HepG2 (cell line): ENCODE data around the gene CAVIN2. TPM values are rescaled to one million over a fixed set of nuclear protein-coding genes. Genes with fewer than 3 reads are reported as not detected.

Experiments
- ATM ChIP-seq: fragments of 450-650 bp; IDR thresholded peaks from 2 replicates; pipeline ENCODE4 v1.7.1; 2017; ENCODE audit warnings: mild to moderate bottlenecking, borderline replicate concordance
- DMAP1 ChIP-seq: IDR thresholded peaks from 2 replicates; pipeline ENCODE4 v1.6.1; 2016
- JUNB ChIP-seq: sonication (generic); formaldehyde crosslinking; IDR thresholded peaks from 2 replicates; pipeline ENCODE4 v1.8.0; 2022; ENCODE audit warnings: missing genetic modification reagents, mild to moderate bottlenecking, borderline replicate concordance
- KAT2B ChIP-seq: fragments of 150-350 bp; IDR thresholded peaks from 2 replicates; pipeline ENCODE4 v1.6.1; 2014; ENCODE audit warnings: low read depth, low read length, borderline replicate concordance
- KLF12 ChIP-seq: sonication (generic); formaldehyde crosslinking; IDR thresholded peaks from 2 replicates; pipeline ENCODE4 v1.4.0; 2020; ENCODE audit warnings: missing genetic modification reagents, borderline replicate concordance
- MEIS2 ChIP-seq: sonication (generic); formaldehyde crosslinking; IDR thresholded peaks from 2 replicates; pipeline ENCODE4 v1.9.0; 2021; ENCODE audit warnings: mild to moderate bottlenecking, missing genetic modification reagents
- NBN ChIP-seq: fragments of 450-650 bp; conservative IDR thresholded peaks from 2 replicates; pipeline ENCODE4 v1.6.1; 2017
- RAD51 ChIP-seq: fragments of 450-650 bp; IDR thresholded peaks from 2 replicates; pipeline ENCODE4 v1.6.1; 2016; ENCODE audit warnings: borderline replicate concordance
- RARA ChIP-seq: IDR thresholded peaks from 2 replicates; pipeline ENCODE4 v1.6.1; 2016; ENCODE audit warnings: missing genetic modification reagents, missing compliant biosample characterization
- STAG1 ChIP-seq: sonication (generic); formaldehyde crosslinking; IDR thresholded peaks from 2 replicates; pipeline ENCODE4 v1.4.0; 2020; ENCODE audit warnings: missing genetic modification reagents
- TBL1XR1 ChIP-seq: fragments of 150-350 bp; IDR thresholded peaks from 2 replicates; pipeline ENCODE4 v1.6.1; 2014; ENCODE audit warnings: borderline replicate concordance, low read length; ENCODE audit not compliant: partially characterized antibody
- TEAD2 ChIP-seq: sonication (generic); formaldehyde crosslinking; IDR thresholded peaks from 2 replicates; pipeline ENCODE4 v1.9.0; 2021; ENCODE audit warnings: missing genetic modification reagents
- WIZ ChIP-seq: sonication (generic); formaldehyde crosslinking; IDR thresholded peaks from 2 replicates; pipeline ENCODE4 v1.5.1; 2020; ENCODE audit warnings: mild to moderate bottlenecking, missing genetic modification reagents
- ZNF12 ChIP-seq: sonication (generic); formaldehyde crosslinking; IDR thresholded peaks from 2 replicates; pipeline ENCODE4 v1.5.0; 2020; ENCODE audit warnings: missing genetic modification reagents
- ZNF136 ChIP-seq: sonication (generic); formaldehyde crosslinking; IDR thresholded peaks from 2 replicates; pipeline ENCODE4 v1.8.1; 2022; ENCODE audit warnings: low read depth, mild to moderate bottlenecking, moderate library complexity, missing genetic modification reagents
- ZNF225 ChIP-seq: sonication (generic); formaldehyde crosslinking; IDR thresholded peaks from 2 replicates; pipeline ENCODE4 v1.4.0; 2020; ENCODE audit warnings: mild to moderate bottlenecking, missing genetic modification reagents
- ZNF232 ChIP-seq: sonication (generic); formaldehyde crosslinking; IDR thresholded peaks from 2 replicates; pipeline ENCODE4 v1.4.0; 2020; ENCODE audit warnings: missing genetic modification reagents, borderline replicate concordance
- ZNF260 ChIP-seq: sonication (generic); formaldehyde crosslinking; IDR thresholded peaks from 2 replicates; pipeline ENCODE4 v1.4.0; 2020; ENCODE audit warnings: missing genetic modification reagents, low read depth, mild to moderate bottlenecking, borderline replicate concordance
- ZNF282 ChIP-seq: fragments of 450-650 bp; IDR thresholded peaks from 2 replicates; pipeline ENCODE4 v1.6.1; 2018; ENCODE audit not compliant: partially characterized antibody
- ZNF337 ChIP-seq: sonication (generic); formaldehyde crosslinking; IDR thresholded peaks from 2 replicates; pipeline ENCODE4 v1.5.1; 2020; ENCODE audit warnings: missing genetic modification reagents, low read depth, mild to moderate bottlenecking, borderline replicate concordance
- ZNF501 ChIP-seq: sonication (generic); formaldehyde crosslinking; IDR thresholded peaks from 2 replicates; pipeline ENCODE4 v1.5.1; 2020; ENCODE audit warnings: mild to moderate bottlenecking, moderate library complexity, missing genetic modification reagents
- ZNF607 ChIP-seq: sonication (generic); formaldehyde crosslinking; IDR thresholded peaks from 2 replicates; pipeline ENCODE4 v1.5.1; 2020; ENCODE audit warnings: missing genetic modification reagents, mild to moderate bottlenecking, borderline replicate concordance
- ZNF615 ChIP-seq: sonication (generic); formaldehyde crosslinking; IDR thresholded peaks from 2 replicates; pipeline ENCODE4 v1.5.0; 2020; ENCODE audit warnings: mild to moderate bottlenecking, missing genetic modification reagents, borderline replicate concordance
- ZNF841 ChIP-seq: sonication (generic); formaldehyde crosslinking; IDR thresholded peaks from 2 replicates; pipeline ENCODE4 v1.8.1; 2023; ENCODE audit warnings: missing genetic modification reagents, borderline replicate concordance
- polyA plus RNA-seq, 8 experiments: library from polyadenylated mRNA; depleted of rRNA in 3 of 8; stranded (reverse) in 7 of 8; unstranded in 1 of 8; fragments of >200 nt; fragmentation: Illumina TruSeq in 4 of 8; extraction: Trizol in 4 of 8; gene quantifications; 2 replicates each; pipeline versions ENCODE4 v1.2.1 to v1.2.3, GENCODE V29; 2011 to 2016; ENCODE audit warnings: low read depth in 4 of 8, missing spikeins in 1 of 8, mixed read lengths in 1 of 8; ENCODE audit not compliant: insufficient read depth in 1 of 8
- total RNA-seq, 5 experiments: library from RNA; depleted of rRNA; stranded (reverse); fragments of >200 nt; fragmentation: Illumina TruSeq; extraction: Trizol; gene quantifications; 2 replicates each; pipeline ENCODE4 v1.2.3, GENCODE V29; 2016; ENCODE audit warnings: low read depth in 1 of 5
- TF ChIP-seq, protein P1 (sequence below): sonication (generic); formaldehyde crosslinking; IDR thresholded peaks from 2 replicates; pipeline ENCODE4 v1.4.0; 2020; ENCODE audit warnings: mild to moderate bottlenecking, missing genetic modification reagents
- TF ChIP-seq, protein P2 (sequence below): fragments of 450-650 bp; IDR thresholded peaks from 2 replicates; pipeline ENCODE4 v1.6.1; 2016
- TF ChIP-seq, protein P3 (sequence below): sonication (generic); formaldehyde crosslinking; IDR thresholded peaks from 2 replicates; pipeline ENCODE4 v1.4.0; 2020; ENCODE audit warnings: missing genetic modification reagents
- TF ChIP-seq, protein P4 (sequence below): sonication (generic); formaldehyde crosslinking; IDR thresholded peaks from 2 replicates; pipeline ENCODE4 v1.5.1; 2020; ENCODE audit warnings: missing genetic modification reagents, mild to moderate bottlenecking, borderline replicate concordance

Gene CAVIN2
- total and polyA plus RNA-seq, 2 of the 13 experiments (the other 11 are each of a cell fraction or from before 2014, with no cell fraction given) = 7.6 to 38.8 TPM

DNA sequence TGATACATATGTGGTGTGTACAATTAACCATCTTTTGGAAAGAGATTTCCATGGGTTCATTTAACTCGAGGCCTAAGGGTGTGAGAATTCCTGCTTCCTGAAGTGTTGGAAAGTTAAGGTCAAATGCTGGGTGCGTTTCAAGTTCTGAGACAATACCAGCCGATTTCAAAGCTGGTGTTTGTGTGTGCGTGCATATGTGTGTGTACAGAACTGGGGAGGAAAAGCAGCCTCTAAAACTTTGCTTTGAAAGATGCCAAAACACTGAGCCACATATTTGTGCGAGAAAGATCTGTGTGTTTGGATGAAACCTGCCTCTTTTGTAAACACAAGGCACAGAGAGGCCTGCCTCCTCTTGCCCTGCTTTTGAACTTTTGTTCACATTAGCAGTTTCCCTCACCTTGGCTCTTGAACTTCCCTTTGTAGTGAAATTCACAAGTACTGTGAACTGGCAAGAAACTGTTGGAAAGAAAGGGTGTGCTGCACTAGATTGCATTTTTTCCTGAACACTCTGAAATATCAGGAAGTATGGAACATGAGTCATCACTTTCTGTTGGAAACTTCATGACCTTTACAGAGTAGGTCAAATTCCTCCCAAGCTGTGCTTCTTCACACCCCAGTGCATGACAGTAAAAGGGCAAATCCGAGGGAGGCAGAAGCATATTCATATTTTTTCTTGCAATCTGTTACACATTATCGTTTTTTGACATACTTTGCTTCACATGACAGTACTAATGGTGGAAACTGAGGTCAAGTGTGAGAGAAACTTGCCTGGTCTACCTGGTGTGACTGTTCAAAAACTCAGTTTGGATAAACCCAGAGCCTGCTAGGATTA lies 20.0 kb upstream of the CAVIN2 start (continued):
- TF ChIP-seq ZNF232 (CRISPR knock-in tag) = peak; percentile 87; the same call in 1 of the 2 replicates
- TF ChIP-seq ZNF841 (CRISPR knock-in tag) = no peak; the same call in 1 of the 2 replicates
- TF ChIP-seq, protein P1, sequence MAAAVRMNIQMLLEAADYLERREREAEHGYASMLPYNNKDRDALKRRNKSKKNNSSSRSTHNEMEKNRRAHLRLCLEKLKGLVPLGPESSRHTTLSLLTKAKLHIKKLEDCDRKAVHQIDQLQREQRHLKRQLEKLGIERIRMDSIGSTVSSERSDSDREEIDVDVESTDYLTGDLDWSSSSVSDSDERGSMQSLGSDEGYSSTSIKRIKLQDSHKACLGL (CRISPR knock-in tag) = no peak
- TF ChIP-seq TEAD2 = no peak
- TF ChIP-seq ZNF501 (CRISPR knock-in tag) = peak; percentile 82; the same call in 1 of the 2 replicates
- TF ChIP-seq ZNF260 (CRISPR knock-in tag) = no peak
- TF ChIP-seq ZNF225 (CRISPR knock-in tag) = no peak; the same call in 1 of the 2 replicates
- TF ChIP-seq, protein P2, sequence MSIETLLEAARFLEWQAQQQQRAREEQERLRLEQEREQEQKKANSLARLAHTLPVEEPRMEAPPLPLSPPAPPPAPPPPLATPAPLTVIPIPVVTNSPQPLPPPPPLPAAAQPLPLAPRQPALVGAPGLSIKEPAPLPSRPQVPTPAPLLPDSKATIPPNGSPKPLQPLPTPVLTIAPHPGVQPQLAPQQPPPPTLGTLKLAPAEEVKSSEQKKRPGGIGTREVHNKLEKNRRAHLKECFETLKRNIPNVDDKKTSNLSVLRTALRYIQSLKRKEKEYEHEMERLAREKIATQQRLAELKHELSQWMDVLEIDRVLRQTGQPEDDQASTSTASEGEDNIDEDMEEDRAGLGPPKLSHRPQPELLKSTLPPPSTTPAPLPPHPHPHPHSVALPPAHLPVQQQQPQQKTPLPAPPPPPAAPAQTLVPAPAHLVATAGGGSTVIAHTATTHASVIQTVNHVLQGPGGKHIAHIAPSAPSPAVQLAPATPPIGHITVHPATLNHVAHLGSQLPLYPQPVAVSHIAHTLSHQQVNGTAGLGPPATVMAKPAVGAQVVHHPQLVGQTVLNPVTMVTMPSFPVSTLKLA = peak; percentile 22; the same call in 1 of the 2 replicates
- peak; percentile 28 for TF ChIP-seq STAG1 (CRISPR knock-in tag)
- TF ChIP-seq RARA (CRISPR knock-in tag) = peak; percentile 100
- peak; percentile 100 for TF ChIP-seq TBL1XR1
- TF ChIP-seq MEIS2 = peak; percentile 93
- no peak for TF ChIP-seq ZNF282
- TF ChIP-seq ATM = no peak
- no peak; the same call in 1 of the 2 replicates for TF ChIP-seq DMAP1
- TF ChIP-seq ZNF12 = peak; percentile 87
- TF ChIP-seq KLF12 = no peak
- TF ChIP-seq RAD51 = no peak
- peak; percentile 99 for TF ChIP-seq JUNB (CRISPR knock-in tag)
- no peak for TF ChIP-seq KAT2B
- TF ChIP-seq, protein P3, sequence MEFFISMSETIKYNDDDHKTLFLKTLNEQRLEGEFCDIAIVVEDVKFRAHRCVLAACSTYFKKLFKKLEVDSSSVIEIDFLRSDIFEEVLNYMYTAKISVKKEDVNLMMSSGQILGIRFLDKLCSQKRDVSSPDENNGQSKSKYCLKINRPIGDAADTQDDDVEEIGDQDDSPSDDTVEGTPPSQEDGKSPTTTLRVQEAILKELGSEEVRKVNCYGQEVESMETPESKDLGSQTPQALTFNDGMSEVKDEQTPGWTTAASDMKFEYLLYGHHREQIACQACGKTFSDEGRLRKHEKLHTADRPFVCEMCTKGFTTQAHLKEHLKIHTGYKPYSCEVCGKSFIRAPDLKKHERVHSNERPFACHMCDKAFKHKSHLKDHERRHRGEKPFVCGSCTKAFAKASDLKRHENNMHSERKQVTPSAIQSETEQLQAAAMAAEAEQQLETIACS (CRISPR knock-in tag) = no peak
- TF ChIP-seq WIZ (CRISPR knock-in tag) = 0 out of 2 replicates have a peak, but pooled peaks have one; percentile 24
- TF ChIP-seq ZNF615 (CRISPR knock-in tag) = no peak
- TF ChIP-seq ZNF607 (CRISPR knock-in tag) = peak; percentile 8; the same call in 1 of the 2 replicates
- no peak for TF ChIP-seq NBN
- TF ChIP-seq, protein P4, sequence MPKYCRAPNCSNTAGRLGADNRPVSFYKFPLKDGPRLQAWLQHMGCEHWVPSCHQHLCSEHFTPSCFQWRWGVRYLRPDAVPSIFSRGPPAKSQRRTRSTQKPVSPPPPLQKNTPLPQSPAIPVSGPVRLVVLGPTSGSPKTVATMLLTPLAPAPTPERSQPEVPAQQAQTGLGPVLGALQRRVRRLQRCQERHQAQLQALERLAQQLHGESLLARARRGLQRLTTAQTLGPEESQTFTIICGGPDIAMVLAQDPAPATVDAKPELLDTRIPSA (CRISPR knock-in tag) = no peak
- no peak; the same call in 1 of the 2 replicates for TF ChIP-seq ZNF136 (CRISPR knock-in tag)
- no peak for TF ChIP-seq ZNF337 (CRISPR knock-in tag)
